Omental fat pad (tissue), 4 donors: Measurements from ENCODE around the gene GPR61. TPM values are rescaled to one million over a fixed set of nuclear protein-coding genes. Genes with fewer than 3 reads are reported as not detected.

ENCODE experiments used
- ATAC-seq: fragments of 150-250 bp; one replicate; pipeline ENCODE4 v1.9.1; 2016; ENCODE audit warnings: mild to moderate bottlenecking, moderate library complexity; ENCODE audit not compliant: low FRiP score
- DNase-seq: peaks from one replicate; pipeline ENCODE4 v3.0.0-alpha.2; 2019; ENCODE audit warnings: low spot score
- small RNA-seq: library from RNA; depleted of rRNA; stranded (forward); fragments of <200 nt; gene quantifications from one replicate; pipeline ENCODE3, GENCODE V24; 2016
- total RNA-seq, 4 donors: library from RNA; depleted of rRNA; stranded (reverse); fragments of >200 nt; gene quantifications; one replicate each; pipeline ENCODE4 v1.1.0, GENCODE V29; 2016
- TF ChIP-seq, protein P1 (sequence below), 3 donors: fragments of 450-650 bp; IDR thresholded peaks; one replicate each; pipeline ENCODE4 v1.5.1; 2016 to 2017; ENCODE audit warnings: antibody characterized with exemption in 3 of 3, mild to moderate bottlenecking in 3 of 3, moderate library complexity in 2 of 3

Gene GPR61
- total RNA-seq, 4 donors from 2014 or later, result not detected

DNA sequence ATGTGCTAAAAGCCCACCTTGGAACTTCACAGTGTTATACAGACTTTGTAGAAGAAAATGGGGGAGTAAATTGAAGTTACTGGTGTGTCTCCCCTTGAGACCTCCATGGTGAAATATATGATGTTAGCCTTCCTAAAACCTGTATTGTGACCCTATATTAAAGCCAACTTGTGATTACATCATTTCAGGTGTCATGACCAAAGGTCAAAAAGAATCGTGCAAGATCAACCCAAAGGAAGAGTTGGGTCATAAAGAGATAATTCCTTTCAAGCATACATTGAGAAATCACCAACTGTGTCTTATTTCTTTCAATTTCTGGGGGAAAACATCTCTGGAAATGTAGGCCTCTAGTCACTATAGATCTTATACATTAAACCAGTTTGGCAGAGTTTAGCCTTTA lies 45.1 kb downstream of the GPR61 start:
- TF ChIP-seq, protein P1, sequence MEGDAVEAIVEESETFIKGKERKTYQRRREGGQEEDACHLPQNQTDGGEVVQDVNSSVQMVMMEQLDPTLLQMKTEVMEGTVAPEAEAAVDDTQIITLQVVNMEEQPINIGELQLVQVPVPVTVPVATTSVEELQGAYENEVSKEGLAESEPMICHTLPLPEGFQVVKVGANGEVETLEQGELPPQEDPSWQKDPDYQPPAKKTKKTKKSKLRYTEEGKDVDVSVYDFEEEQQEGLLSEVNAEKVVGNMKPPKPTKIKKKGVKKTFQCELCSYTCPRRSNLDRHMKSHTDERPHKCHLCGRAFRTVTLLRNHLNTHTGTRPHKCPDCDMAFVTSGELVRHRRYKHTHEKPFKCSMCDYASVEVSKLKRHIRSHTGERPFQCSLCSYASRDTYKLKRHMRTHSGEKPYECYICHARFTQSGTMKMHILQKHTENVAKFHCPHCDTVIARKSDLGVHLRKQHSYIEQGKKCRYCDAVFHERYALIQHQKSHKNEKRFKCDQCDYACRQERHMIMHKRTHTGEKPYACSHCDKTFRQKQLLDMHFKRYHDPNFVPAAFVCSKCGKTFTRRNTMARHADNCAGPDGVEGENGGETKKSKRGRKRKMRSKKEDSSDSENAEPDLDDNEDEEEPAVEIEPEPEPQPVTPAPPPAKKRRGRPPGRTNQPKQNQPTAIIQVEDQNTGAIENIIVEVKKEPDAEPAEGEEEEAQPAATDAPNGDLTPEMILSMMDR (IDR thresholded peaks at IDR 0.05), result no peak
- no peak for ATAC-seq

DNA sequence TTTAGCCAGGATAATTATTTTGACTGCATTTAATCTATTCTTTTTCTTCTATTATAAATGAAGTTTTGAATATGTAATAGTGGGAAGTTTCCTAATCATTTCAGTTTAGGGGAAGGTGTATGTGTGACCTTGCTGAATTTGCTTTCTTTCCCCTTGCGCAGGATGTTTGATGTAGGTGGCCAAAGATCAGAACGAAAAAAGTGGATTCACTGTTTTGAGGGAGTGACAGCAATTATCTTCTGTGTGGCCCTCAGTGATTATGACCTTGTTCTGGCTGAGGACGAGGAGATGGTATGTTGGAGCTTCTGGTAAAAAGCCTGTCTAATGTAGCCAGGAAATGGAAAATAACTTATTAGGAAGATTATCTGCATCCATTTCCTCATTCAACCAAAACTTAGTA lies 46.4 kb downstream of the GPR61 start:
- no peak for ATAC-seq
- TF ChIP-seq, protein P1 (IDR thresholded peaks at IDR 0.05), result no peak

More for the DNA sequence above, 45.1 kb downstream of the GPR61 start:
- no peak for DNase-seq

DNA sequence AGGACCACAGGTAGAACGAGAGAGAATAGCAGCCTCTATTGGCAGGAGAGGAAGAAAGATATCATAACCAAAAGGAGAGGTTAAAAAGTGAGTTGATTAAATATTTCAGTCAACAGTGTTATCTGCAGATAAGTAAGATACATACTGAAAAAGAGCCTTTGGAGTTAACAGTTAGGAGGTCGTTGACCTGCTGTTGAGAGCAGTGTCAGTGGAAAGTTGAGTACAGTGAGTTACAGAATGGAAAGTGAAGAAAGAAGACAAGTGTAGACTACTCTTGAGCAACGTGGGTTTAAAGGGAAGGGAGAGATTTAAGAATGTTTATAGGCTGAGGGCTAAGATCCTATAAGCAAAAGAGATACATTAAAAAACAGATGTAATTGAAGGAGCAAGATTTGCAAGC lies 49.5 kb downstream of the GPR61 start:
- ATAC-seq, result no peak
- TF ChIP-seq, protein P1 (IDR thresholded peaks at IDR 0.05), result no peak
- DNase-seq, result no peak

More for the DNA sequence above, 46.4 kb downstream of the GPR61 start:
- DNase-seq, result no peak

DNA sequence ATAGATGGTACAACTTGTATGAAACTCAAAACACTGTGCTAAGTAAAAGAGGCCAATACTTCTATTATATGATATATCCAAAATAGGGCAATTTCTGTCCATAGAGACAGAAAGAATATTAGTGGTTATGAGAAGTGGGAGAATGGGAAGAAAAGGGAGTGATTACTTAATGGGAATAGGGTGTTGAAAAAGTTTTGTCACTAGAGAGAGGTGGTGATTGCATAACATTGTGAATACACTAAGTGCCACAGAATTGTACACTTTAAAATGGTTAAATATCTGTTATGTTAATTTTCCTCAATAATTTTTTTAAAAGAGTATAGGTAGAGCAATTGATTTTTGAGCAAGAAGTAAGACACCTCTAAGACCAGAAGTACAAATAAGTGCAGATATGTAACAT lies 50.0 kb downstream of the GPR61 start:
- ATAC-seq (no peak), DNase-seq (no peak)
- TF ChIP-seq, protein P1 (IDR thresholded peaks at IDR 0.05), result no peak

DNA sequence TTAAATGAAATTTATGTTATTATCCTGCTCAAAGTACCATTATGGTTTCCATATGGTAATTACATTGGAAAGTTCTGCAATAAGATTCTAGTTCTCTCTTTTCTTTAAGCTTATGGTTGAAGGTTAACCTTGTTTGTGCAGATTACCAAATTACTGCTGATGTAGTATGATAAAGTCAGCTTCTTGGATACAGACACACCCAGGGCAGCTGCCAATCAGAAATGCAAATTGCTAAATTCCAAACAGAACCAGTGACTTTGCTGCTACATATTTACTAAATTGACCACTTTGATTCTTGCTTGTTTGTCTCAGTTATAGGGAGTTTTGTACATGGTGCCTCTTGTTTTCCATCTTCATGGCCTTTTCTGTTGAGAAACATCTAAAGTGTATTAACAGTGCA lies 53.2 kb downstream of the GPR61 start:
- DNase-seq, result no peak
- TF ChIP-seq, protein P1 (IDR thresholded peaks at IDR 0.05), result no peak
- ATAC-seq, result no peak

DNA sequence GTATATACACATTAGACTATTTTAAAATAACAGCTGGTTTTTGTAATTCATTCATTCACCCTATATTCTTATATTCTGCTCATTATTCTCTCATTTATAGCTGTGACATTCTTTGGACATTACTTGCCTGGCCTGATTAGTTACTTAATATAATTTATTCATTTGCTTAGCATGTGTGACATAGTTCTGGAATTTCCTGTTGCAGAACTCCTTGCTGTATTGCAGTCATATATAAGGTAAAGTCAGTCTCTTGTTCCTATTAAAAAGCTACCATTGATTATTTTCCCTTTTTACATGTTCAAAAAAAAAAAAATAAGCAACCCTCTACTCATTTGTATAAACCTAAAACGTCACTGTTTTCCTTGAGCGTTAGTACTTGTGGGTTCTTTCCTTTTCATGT lies 55.9 kb downstream of the GPR61 start:
- TF ChIP-seq, protein P1 (IDR thresholded peaks at IDR 0.05), result no peak
- no peak for DNase-seq
- ATAC-seq, result no peak

Small RNA genes within 50 kb of the gene (small RNA-seq; reads per million reads assigned to genes)
- gene RNU6V, result not detected

Other genes starting within 250 kb of the GPR61 start
- gene MYBPHL, start 232.9 kb upstream of the GPR61 start, total RNA-seq, result not detected
- gene SORT1, start 142.0 kb upstream of the GPR61 start, total RNA-seq, result 10 to 100 TPM; 55.8 to 79.2 (median 68.3) TPM
- 10 to 100 TPM; 21.0 to 36.9 (median 29.7) TPM for gene PSMA5, start 113.4 kb upstream of the GPR61 start, total RNA-seq
- 1 to 10 TPM; 1.7 to 3.7 (median 2.2) TPM for gene SYPL2, start 73.3 kb upstream of the GPR61 start, total RNA-seq
- 1 to 10 TPM; 3.5 to 5.3 (median 4.7) TPM for gene ATXN7L2, start 56.0 kb upstream of the GPR61 start, total RNA-seq
- gene CYB561D1, start 45.8 kb upstream of the GPR61 start, total RNA-seq, result 10 to 100 TPM in 1 of 4 donors, 1 to 10 TPM in 3; 6.1 to 12.0 (median 8.4) TPM
- 10 to 100 TPM in 1 of 4 donors, 1 to 10 TPM in 3; 2.4 to 10.6 (median 5.9) TPM for gene AMIGO1, start 30.1 kb upstream of the GPR61 start, total RNA-seq
- gene GNAI3, start 8.7 kb downstream of the GPR61 start, total RNA-seq, result 1 to 10 TPM; 7.4 to 9.8 (median 8.3) TPM
- not detected for gene GNAT2, start 79.7 kb downstream of the GPR61 start, total RNA-seq
- gene AMPD2, start 80.0 kb downstream of the GPR61 start, total RNA-seq, result 10 to 100 TPM; 33.8 to 88.1 (median 68.6) TPM
- gene GSTM4, start 116.2 kb downstream of the GPR61 start, total RNA-seq, result 10 to 100 TPM; 14.7 to 29.8 (median 20.8) TPM
- 10 to 100 TPM; 35.3 to 74.7 (median 52.2) TPM for gene GSTM2, start 128.2 kb downstream of the GPR61 start, total RNA-seq
- gene GSTM1, start 147.9 kb downstream of the GPR61 start, total RNA-seq, result 10 to 100 TPM in 1 of 4 donors, not detected in 3; 19.3 TPM
- 1 to 10 TPM; 4.2 to 6.6 (median 4.9) TPM for gene GSTM5, start 172.4 kb downstream of the GPR61 start, total RNA-seq
- 100 to 1,000 TPM in 1 of 4 donors, 10 to 100 TPM in 3; 34.4 to 223 (median 62.8) TPM for gene GSTM3, start 201.2 kb downstream of the GPR61 start, total RNA-seq
- not detected for gene EPS8L3, start 224.1 kb downstream of the GPR61 start, total RNA-seq